DMS114 treated with DMSO at 0.1 percent for 48 hours (cell line): ENCODE results near the gene RPP40.
"Not testable (repeated sequence)": the region's sequence is repeated elsewhere in the genome, so short reads cannot be mapped to it uniquely, and the experiment has no call there.

Experiments
- DNase-seq: peaks from one replicate; lab custom pipeline; 2025; ENCODE audit not compliant: unreplicated experiment; lab: John Stamatoyannopoulos, UW

Gene RPP40, protein sequence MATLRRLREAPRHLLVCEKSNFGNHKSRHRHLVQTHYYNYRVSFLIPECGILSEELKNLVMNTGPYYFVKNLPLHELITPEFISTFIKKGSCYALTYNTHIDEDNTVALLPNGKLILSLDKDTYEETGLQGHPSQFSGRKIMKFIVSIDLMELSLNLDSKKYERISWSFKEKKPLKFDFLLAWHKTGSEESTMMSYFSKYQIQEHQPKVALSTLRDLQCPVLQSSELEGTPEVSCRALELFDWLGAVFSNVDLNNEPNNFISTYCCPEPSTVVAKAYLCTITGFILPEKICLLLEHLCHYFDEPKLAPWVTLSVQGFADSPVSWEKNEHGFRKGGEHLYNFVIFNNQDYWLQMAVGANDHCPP

GRCh38 chr6:5003604-5004372 is at the start of gene RPP40:
Gene RPP40, minus strand, starts transcription at chr6:5004037. Its CDS starts 35 bp downstream, at chr6:5004002.
- peak; percentile 98 for DNase-seq

GRCh38 chr6:5053038-5053437 is 49.2 kb upstream of the RPP40 start:
- no peak for DNase-seq

DNA sequence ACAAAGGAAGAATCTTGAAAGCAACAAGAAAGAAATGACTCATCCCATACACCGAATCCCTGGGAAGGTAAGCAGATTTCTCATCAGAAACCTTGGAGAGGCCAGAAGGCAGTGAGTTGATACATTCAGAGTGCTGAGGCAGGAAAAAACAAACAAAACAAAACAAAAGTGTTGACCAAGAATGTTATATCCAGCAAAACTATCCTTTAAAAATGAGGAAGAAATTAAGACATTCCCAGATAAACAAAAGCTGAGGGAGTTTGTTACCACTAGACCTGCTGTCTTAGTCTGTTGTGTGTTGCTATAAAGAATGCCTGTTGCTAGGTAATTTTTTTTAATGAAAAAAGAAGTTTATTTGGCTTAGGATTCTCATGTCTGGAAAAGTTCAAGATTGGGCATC is 47.6 kb upstream of the RPP40 start:
- DNase-seq = no peak

GRCh38 chr6:5050009-5050408 is 46.2 kb upstream of the RPP40 start:
- DNase-seq = no peak

GRCh38 chr6:5046430-5046829 is 42.6 kb upstream of the RPP40 start:
- no peak for DNase-seq

DNA sequence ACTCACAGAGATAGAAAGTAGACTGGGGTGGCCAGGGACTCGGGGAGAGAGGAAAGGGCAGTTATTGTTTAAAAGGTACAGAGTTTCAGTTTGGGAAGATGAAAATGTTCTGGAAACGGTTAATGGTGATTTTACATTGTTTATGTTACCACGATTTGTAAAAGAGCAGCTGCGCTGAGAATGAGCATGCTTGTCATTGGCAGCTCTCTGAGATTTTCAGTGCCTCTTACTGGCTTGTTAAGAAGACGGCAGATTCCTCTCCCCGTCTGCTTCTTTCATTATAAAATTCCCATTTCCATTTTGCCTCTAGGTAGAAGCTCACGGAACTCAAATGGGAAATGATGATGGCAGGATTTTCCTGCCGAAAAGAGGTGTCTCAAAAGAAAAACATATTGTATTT is 41.6 kb upstream of the RPP40 start:
- DNase-seq = no peak

GRCh38 chr6:5044866-5045265 is 41.0 kb upstream of the RPP40 start:
- DNase-seq = no peak

DNA sequence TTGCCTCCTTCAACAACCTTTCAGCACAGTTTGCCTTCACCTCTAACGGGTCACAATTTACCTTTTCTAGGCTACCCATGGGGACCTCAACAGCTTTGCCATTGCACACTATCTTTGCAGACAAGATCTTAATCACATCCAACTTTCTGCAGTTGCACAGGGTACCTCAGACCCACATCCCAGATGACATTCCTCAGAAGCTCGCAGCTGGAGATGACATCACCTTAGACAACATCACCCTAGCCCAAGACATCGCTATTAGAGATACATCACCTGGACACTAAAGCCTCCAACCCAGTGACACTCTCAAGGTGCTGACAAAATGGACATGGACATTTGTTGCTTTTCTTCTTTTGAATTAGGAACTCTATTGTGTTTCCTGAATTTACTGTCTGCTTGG is 38.6 kb upstream of the RPP40 start:
- no peak for DNase-seq

DNA sequence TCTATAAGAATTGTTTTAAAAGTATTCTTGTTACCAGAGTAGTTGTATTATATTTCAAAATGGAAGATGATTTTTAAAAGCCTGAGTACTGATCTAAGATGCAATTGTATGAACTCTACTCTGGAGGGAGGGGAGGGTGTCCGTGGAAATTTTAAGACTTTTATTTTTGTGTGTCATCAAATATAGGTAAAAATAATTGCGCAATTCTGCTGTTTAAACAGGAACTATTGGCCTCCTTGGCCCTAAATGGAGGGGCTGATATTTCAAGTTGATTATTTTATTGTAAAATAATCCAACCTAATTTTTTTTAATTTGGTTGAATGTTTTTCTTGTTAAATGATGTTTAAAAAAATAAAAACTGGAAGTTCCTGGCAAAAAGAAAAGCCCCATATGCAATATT is 38.1 kb upstream of the RPP40 start:
- no peak for DNase-seq

- DNase-seq = no peak
Measured at GRCh38 chr6:5036269-5036668, 32.4 kb upstream of the RPP40 start.

- no peak for DNase-seq
Measured at GRCh38 chr6:5034736-5035135, 30.9 kb upstream of the RPP40 start.

DNA sequence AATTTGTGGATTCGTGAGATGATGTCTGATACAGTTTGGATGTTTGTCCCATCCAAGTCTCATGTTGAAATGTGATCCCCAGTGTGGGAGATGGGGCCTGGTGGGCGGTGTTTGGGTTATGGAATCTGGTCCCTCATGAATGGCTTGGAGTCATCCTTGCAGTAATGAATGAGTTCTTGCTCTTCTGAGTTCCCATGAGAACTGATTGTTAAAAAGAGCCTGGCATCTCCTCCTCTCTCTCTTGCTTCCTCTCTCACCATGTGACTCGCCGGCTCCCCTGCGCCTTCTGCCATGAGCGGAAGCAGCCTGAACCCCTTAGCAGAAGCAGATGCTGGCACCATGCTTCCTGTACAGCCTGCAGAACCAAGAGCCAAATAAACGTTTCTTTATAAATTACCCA is 30.5 kb upstream of the RPP40 start:
- DNase-seq = no peak

- DNase-seq = not testable (repeated sequence)
Measured at GRCh38 chr6:5033214-5033904, 29.5 kb upstream of the RPP40 start.

DNA sequence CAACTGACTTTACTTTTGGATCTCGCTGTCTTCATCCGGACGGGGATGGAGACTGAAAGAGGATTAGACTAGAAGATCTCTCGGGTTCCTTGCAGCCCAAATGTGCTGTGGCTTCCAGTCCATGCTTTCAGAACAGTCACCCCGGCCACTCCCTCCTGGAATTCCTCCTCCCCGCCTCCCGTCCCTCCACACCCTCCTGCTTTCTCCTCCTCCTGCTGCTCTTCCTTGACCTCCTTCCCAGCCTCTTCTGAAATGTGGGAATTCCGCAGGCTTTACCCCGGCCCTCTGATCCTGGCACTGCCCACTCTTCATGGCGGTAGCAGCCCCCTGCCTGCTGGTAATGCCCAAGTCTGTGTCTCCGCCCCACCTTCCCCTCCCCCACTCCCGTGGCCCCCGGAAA is 28.9 kb upstream of the RPP40 start:
- DNase-seq = not testable (repeated sequence)

DNA sequence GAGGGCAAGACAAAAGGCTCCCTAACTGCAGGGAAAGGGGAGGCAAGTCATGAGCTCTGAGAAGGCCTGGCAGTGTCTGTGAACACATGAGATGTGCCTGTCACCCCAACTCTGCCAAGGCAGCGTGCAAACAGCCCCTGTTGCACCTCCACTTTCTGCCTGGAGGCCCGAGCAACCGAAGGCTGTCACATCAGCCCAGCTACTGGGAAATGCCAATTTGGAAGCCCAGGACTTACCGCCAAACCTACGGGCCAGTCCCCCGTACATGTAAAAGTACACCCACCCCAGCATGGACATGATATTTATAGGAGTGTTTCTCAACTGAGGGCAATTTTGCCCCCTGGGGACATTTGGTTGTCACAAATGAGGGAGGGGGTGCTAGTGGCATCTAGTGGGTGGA is 27.3 kb upstream of the RPP40 start:
- no peak for DNase-seq

- DNase-seq = peak; percentile 28
Measured at GRCh38 chr6:5030596-5031136, 26.8 kb upstream of the RPP40 start.

DNA sequence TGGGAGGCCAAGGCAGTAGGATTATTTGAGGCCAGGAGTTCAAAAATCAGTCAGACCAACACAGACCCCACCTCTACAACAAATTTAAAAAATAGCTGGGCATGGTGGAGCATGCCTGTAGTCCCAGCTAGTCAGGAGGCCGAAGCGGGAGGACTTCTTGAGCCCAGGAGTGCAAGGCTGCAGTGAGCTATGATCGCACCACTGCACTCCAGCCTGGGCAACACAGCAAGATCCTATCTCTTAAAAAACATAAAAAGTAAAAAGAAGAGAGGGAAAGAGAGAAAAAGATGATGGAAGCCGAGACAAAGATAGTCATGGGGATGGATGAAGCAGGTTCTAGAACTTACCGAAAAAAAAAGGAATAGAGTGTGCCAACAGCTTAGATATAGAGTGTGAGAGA is 25.8 kb upstream of the RPP40 start:
- no peak for DNase-seq

GRCh38 chr6:5028921-5029320 is 25.1 kb upstream of the RPP40 start:
- no peak for DNase-seq

DNA sequence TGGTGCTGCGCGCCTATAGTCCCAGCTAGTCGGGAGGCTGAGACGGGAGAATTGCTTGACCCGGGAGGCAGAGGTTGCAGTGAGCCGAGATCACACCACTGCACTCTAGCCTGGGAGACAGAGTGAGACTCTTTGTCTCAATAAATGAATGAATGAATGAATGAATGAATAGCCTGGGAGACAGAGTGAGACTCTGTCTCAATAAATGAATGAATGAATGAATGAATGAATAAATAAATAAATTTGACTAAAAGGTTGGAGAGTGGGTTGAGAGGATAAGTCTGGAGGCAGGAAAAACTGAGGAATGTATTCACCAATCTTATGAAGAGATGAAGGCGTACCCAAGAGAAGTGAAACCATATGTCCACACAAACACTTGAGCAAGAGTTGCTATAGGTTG is 24.5 kb upstream of the RPP40 start:
- DNase-seq = no peak

- DNase-seq = peak; percentile 50
Measured at GRCh38 chr6:5025911-5026819, 22.3 kb upstream of the RPP40 start.

GRCh38 chr6:5023923-5024322 is 20.1 kb upstream of the RPP40 start:
- no peak for DNase-seq
